ENCODE data around the gene CACNA1I.

Gene CACNA1I

GRCh38 chr22:39652990-39653786 lies 82.6 kb downstream of the CACNA1I start:
- no peak overlapping the region for H3K4me3 Mint-ChIP-seq
- no peaks in the 10 kb centered on the region for H3K9me3 Mint-ChIP-seq
- H3K27ac Mint-ChIP-seq = peak overlapping the region in 1 of 2 donors; percentile 19
- DNase-seq = no peak
- no peak for ATAC-seq
- H3K4me1 Mint-ChIP-seq = peaks cover 10% of the 10 kb centered on the region
- H3K27me3 Mint-ChIP-seq = peaks cover 8% of the 10 kb centered on the region

- Mint-ChIP-seq H3K27me3 (peaks cover 8% of the 10 kb centered on the region), H3K9me3 (no peaks in the 10 kb centered on the region), H3K4me1 (peaks cover 16% of the 10 kb centered on the region), H3K4me3 (no peak overlapping the region), H3K27ac (peak overlapping the region in 1 of 2 donors; percentile 19)
- ATAC-seq = no peak
- DNase-seq = no peak
These were observed 83.2 kb downstream of the CACNA1I start for GRCh38 chr22:39653787-39654077.

GRCh38 chr22:39654131-39654926 lies 83.8 kb downstream of the CACNA1I start:
- Mint-ChIP-seq H3K9me3 (no peaks in the 10 kb centered on the region), H3K27me3 (peaks cover 8% of the 10 kb centered on the region), H3K27ac (peak overlapping the region in 1 of 2 donors; percentile 43), H3K4me1 (peaks cover 21% of the 10 kb centered on the region), H3K4me3 (no peak overlapping the region)
- DNase-seq (no peak), ATAC-seq (no peak)

- ATAC-seq (no peak), DNase-seq (no peak)
- peaks cover 8% of the 10 kb centered on the region for H3K27me3 Mint-ChIP-seq
- H3K9me3 Mint-ChIP-seq = no peaks in the 10 kb centered on the region
- H3K4me1 Mint-ChIP-seq = peaks cover 21% of the 10 kb centered on the region
- no peak overlapping the region for H3K4me3 Mint-ChIP-seq
- H3K27ac Mint-ChIP-seq = peak overlapping the region in 1 of 2 donors; percentile 16
These were observed 84.5 kb downstream of the CACNA1I start for GRCh38 chr22:39655004-39655579.

GRCh38 chr22:39655831-39656230 lies 85.3 kb downstream of the CACNA1I start:
- no peak for DNase-seq
- H3K27me3 Mint-ChIP-seq = peaks cover 8% of the 10 kb centered on the region
- no peak overlapping the region for H3K4me3 Mint-ChIP-seq
- peaks cover 23% of the 10 kb centered on the region for H3K4me1 Mint-ChIP-seq
- no peaks in the 10 kb centered on the region for H3K9me3 Mint-ChIP-seq
- H3K27ac Mint-ChIP-seq = no peak overlapping the region
- ATAC-seq = no peak

GRCh38 chr22:39656495-39657490 lies 86.2 kb downstream of the CACNA1I start:
- ATAC-seq (no peak), DNase-seq (no peak)
- H3K4me1 Mint-ChIP-seq = peaks cover 32% of the 10 kb centered on the region
- H3K27me3 Mint-ChIP-seq = peaks cover 13% of the 10 kb centered on the region
- H3K27ac Mint-ChIP-seq = no peak overlapping the region
- no peak overlapping the region for H3K4me3 Mint-ChIP-seq
- no peaks in the 10 kb centered on the region for H3K9me3 Mint-ChIP-seq

GRCh38 chr22:39658367-39658766 lies 87.8 kb downstream of the CACNA1I start:
- Mint-ChIP-seq H3K27ac (peak overlapping the region in 1 of 2 donors; percentile 79), H3K4me1 (peaks cover 46% of the 10 kb centered on the region), H3K9me3 (no peaks in the 10 kb centered on the region), H3K27me3 (peaks cover 26% of the 10 kb centered on the region), H3K4me3 (peak overlapping the region in 1 of 2 donors; percentile 8)
- no peak for ATAC-seq
- no peak for DNase-seq

- Mint-ChIP-seq H3K27ac (peak overlapping the region in 1 of 2 donors; percentile 79), H3K27me3 (peaks cover 30% of the 10 kb centered on the region), H3K4me1 (peaks cover 52% of the 10 kb centered on the region), H3K9me3 (no peaks in the 10 kb centered on the region), H3K4me3 (peak overlapping the region in 1 of 2 donors; percentile 8)
- DNase-seq (no peak), ATAC-seq (no peak)
These were observed 88.4 kb downstream of the CACNA1I start for GRCh38 chr22:39658806-39659463.

GRCh38 chr22:39661501-39661841 lies 90.9 kb downstream of the CACNA1I start:
- no peak for DNase-seq

GRCh38 chr22:39661842-39662685 lies 91.5 kb downstream of the CACNA1I start:
- H3K4me3 Mint-ChIP-seq = peak overlapping the region; percentile 85 to 87
- peaks cover 30% of the 10 kb centered on the region for H3K27me3 Mint-ChIP-seq
- ATAC-seq (peak; percentile 81), DNase-seq (peak; percentile 80 to 84)
- no peaks in the 10 kb centered on the region for H3K9me3 Mint-ChIP-seq
- H3K4me1 Mint-ChIP-seq = peaks cover 59% of the 10 kb centered on the region
- H3K27ac Mint-ChIP-seq = peak overlapping the region in 1 of 2 donors; percentile 11

More at GRCh38 chr22:39661501-39661841, 90.9 kb downstream of the CACNA1I start:
- no peaks in the 10 kb centered on the region for H3K9me3 Mint-ChIP-seq
- peak overlapping the region; percentile 72 to 73 for H3K4me3 Mint-ChIP-seq
- no peak for ATAC-seq
- no peak overlapping the region for H3K27ac Mint-ChIP-seq
- peaks cover 32% of the 10 kb centered on the region for H3K27me3 Mint-ChIP-seq
- peaks cover 59% of the 10 kb centered on the region for H3K4me1 Mint-ChIP-seq

GRCh38 chr22:39662686-39663052 lies 92.1 kb downstream of the CACNA1I start:
- no peaks in the 10 kb centered on the region for H3K9me3 Mint-ChIP-seq
- H3K4me1 Mint-ChIP-seq = peaks cover 54% of the 10 kb centered on the region
- ATAC-seq = peak; percentile 9
- H3K27me3 Mint-ChIP-seq = peaks cover 30% of the 10 kb centered on the region
- no peak for DNase-seq
- peak overlapping the region; percentile 36 to 85 for H3K4me3 Mint-ChIP-seq
- no peak overlapping the region for H3K27ac Mint-ChIP-seq

GRCh38 chr22:39663751-39664150 lies 93.2 kb downstream of the CACNA1I start:
- no peaks in the 10 kb centered on the region for H3K9me3 Mint-ChIP-seq
- no peak overlapping the region for H3K27ac Mint-ChIP-seq
- ATAC-seq (no peak), DNase-seq (no peak)
- no peak overlapping the region for H3K4me3 Mint-ChIP-seq
- H3K27me3 Mint-ChIP-seq = peaks cover 30% of the 10 kb centered on the region
- peaks cover 43% of the 10 kb centered on the region for H3K4me1 Mint-ChIP-seq

GRCh38 chr22:39664485-39665200 lies 94.1 kb downstream of the CACNA1I start:
- Mint-ChIP-seq H3K4me1 (peaks cover 38% of the 10 kb centered on the region), H3K4me3 (peak overlapping the region in 1 of 2 donors; percentile 46), H3K27me3 (peaks cover 30% of the 10 kb centered on the region), H3K9me3 (peaks cover 0 to 1% of the 10 kb centered on the region in 2 donors), H3K27ac (no peak overlapping the region)
- DNase-seq (no peak), ATAC-seq (no peak)

Measured in stimulated activated naive CD8-positive, alpha-beta T cell treated with anti-CD3 and anti-CD28 coated beads, Interleukin-15, amount 100 ng/mL, for 72 hours (primary cell).